GM06990 (cell line): Measurements from ENCODE around the gene SYPL1.

Experiments
- DNase-seq: peaks from one replicate; pipeline ENCODE4 v3.0.0-alpha.2; 2011; ENCODE audit not compliant: insufficient read length; ENCODE audit errors: extremely low read depth
- H3K27me3 ChIP-seq: replicated peaks from 2 replicates; pipeline ENCODE4 v1.6.0; 2011; ENCODE audit warnings: low read length; ENCODE audit not compliant: control insufficient read depth, insufficient read depth
- H3K36me3 ChIP-seq: 2 replicates; pipeline ENCODE4 v1.5.1; 2011; ENCODE audit warnings: low read length; ENCODE audit not compliant: control insufficient read depth, insufficient read depth
- H3K4me3 ChIP-seq: replicated peaks from 2 replicates; pipeline ENCODE4 v1.5.1; 2011; ENCODE audit warnings: low read depth, mild to moderate bottlenecking, control low read depth, low read length
- CTCF ChIP-seq: IDR thresholded peaks from 2 replicates; pipeline ENCODE4 v1.5.1; 2011; ENCODE audit warnings: low read length, control low read depth, mild to moderate bottlenecking, inconsistent platforms; ENCODE audit not compliant: insufficient read depth, poor library complexity, severe bottlenecking

Gene SYPL1

DNA sequence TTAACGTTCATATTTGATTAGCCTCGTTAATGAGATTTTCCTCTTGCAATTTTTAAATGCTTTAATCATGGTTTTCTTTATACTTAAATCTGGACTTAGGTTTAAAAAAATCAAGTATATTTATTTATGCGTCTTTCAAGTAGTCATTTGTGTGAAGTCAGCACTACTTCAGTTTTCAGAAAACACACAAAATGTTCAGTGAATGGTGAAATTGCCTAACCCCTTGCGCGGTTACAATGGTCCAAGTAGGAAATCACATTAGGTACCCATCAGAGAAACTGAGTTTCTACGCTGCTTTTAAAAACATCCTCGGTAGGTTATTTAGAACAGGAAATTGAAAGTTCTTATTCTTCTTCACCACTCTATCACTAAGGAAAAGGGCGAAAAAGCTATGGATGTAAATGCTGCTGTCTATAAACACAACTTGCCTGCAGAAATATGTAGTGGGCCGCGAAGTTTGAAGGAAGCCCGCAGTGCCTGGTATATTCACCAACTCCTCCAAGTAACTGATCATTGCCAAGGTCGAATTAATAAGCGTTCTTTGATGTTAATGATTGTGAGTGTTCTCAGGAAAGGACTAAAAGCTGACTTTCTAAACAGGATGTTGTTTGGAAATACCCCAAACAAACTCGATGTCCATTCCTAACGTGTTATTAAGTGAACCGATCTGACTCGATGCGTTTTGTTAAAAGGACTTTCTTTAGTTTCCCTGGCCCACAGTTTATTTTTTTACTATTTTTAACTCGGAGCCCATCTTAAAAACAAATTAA, 1.0 kb downstream of the SYPL1 start:
- H3K36me3 ChIP-seq, result no peaks in the 10 kb centered on the region
- H3K27me3 ChIP-seq, result no peaks in the 10 kb centered on the region
- TF ChIP-seq CTCF, result no peak
- peak overlapping the region; percentile 84 for H3K4me3 ChIP-seq
- DNase-seq, result no peak

GRCh38 chr7:106110238-106110560, 1.9 kb downstream of the SYPL1 start:
- Histone ChIP-seq H3K27me3 (no peaks in the 10 kb centered on the region), H3K4me3 (peak overlapping the region; percentile 84), H3K36me3 (no peaks in the 10 kb centered on the region)
- no peak for TF ChIP-seq CTCF
- DNase-seq, result no peak

- no peak for DNase-seq
- no peak for TF ChIP-seq CTCF
- Histone ChIP-seq H3K36me3 (no peaks in the 10 kb centered on the region), H3K27me3 (no peaks in the 10 kb centered on the region), H3K4me3 (peak overlapping the region; percentile 84)
Observed at GRCh38 chr7:106109521-106110237, 2.4 kb downstream of the SYPL1 start.

DNA sequence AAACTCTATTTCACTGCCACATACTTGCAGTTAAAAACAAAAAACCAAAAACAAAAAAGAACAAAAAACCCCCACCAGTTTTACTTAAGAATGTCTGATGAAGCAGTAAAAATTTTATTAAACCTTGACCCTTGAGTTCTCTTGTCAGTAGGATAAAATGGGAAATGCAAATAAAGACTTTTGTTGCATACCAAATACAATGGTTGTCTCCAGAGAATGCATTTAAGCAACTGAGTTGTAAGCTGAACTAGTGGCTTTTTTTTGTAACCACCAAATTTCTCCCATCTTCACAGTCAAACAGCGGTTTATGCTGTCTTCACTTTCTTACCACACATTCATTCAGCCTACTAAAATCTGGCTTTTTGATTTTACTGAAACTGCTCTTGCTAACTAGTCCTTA, 3.1 kb downstream of the SYPL1 start:
- Histone ChIP-seq H3K4me3 (no peak overlapping the region), H3K36me3 (no peaks in the 10 kb centered on the region), H3K27me3 (no peaks in the 10 kb centered on the region)
- TF ChIP-seq CTCF, result no peak
- no peak for DNase-seq

DNA sequence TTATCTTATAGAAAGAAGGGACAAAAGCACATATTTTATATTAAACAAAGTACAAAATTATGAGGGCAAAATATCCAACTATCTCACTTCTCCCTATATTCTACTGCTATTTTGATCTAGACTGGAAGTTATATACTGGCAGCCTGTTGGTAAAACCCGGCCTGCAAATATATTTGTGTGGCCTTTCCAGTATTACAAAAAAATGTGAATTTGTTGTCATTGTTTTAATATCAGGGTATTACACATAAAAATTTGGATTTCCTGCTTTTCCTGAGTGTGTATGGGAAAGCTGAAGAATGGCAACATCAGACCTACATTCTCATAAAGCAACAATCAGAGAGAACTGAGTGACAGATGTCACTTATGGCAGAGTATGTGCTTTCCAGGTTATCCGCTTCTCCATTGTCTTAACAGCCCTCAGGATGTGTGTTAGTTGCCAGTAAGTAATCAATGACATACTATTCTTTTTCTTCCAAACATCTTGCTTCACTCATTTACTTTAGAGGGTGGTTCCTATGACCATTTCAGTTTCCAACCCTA, 7.3 kb downstream of the SYPL1 start:
- no peak for DNase-seq
- no peak for TF ChIP-seq CTCF
- Histone ChIP-seq H3K4me3 (no peak overlapping the region), H3K27me3 (no peaks in the 10 kb centered on the region), H3K36me3 (no peaks in the 10 kb centered on the region)
